HEK293 (cell line): ENCODE measurements around the gene URM1.

ENCODE experiments used
- CTCF ChIA-PET: fragments of 350-600 bp; formaldehyde crosslinking; extraction: SDS; loops from one replicate; lab custom pipeline; 2021; ENCODE audit warnings: antibody characterized with exemption; lab: Yijun Ruan, JAX
- POLR2A ChIA-PET: fragments of 300-600 bp; formaldehyde crosslinking; extraction: SDS; loops from one replicate; lab custom pipeline; 2020; ENCODE audit warnings: antibody characterized with exemption, inconsistent platforms; lab: Yijun Ruan, JAX
- H3K27ac ChIP-seq: fragments of 200-500 bp; sonication (Bioruptor generic); 2 replicates; pipeline ENCODE4 v1.5.1; 2014; ENCODE audit warnings: low read depth, low read length, control low read depth, inconsistent platforms; ENCODE audit errors: extremely low read depth
- H3K36me3 ChIP-seq, 2 experiments: fragments of 200-500 bp in 1 of 2; sonication (Bioruptor generic) in 1 of 2; 1 replicate in 1 of 2; 2 replicates in 1 of 2; pipeline ENCODE4 v1.5.1; 2014 to 2017; ENCODE audit warnings: inconsistent platforms in 2 of 2, low read length in 2 of 2; ENCODE audit not compliant: control insufficient read depth in 2 of 2, insufficient read depth in 1 of 2
- H3K4me1 ChIP-seq: fragments of 200-500 bp; sonication (Bioruptor generic); 2 replicates; pipeline ENCODE4 v1.5.1; 2014; ENCODE audit warnings: mild to moderate bottlenecking, low read length, inconsistent platforms; ENCODE audit not compliant: control insufficient read depth, insufficient read depth
- H3K4me3 ChIP-seq: 2 replicates; pipeline ENCODE4 v1.5.1; 2011; ENCODE audit warnings: low read depth, mild to moderate bottlenecking, control low read depth, low read length, moderate library complexity
- H3K9me3 ChIP-seq: fragments of 200-500 bp; sonication (Bioruptor generic); 2 replicates; pipeline ENCODE4 v1.5.1; 2014; ENCODE audit warnings: low read depth, low read length, inconsistent platforms; ENCODE audit not compliant: control insufficient read depth, insufficient read depth
- FEZF1 ChIP-seq: fragments of 450-650 bp; formaldehyde crosslinking; IDR thresholded peaks from 2 replicates; pipeline ENCODE4 v1.5.1; 2016; ENCODE audit warnings: missing biosample characterization, missing genetic modification characterization
- GLI4 ChIP-seq: fragments of 450-650 bp; formaldehyde crosslinking; IDR thresholded peaks from 2 replicates; pipeline ENCODE4 v1.5.1; 2016; ENCODE audit warnings: missing biosample characterization, missing genetic modification characterization
- HOXA7 ChIP-seq: sonication (generic); formaldehyde crosslinking; IDR thresholded peaks from 2 replicates; pipeline ENCODE4 v1.8.1; 2022; ENCODE audit warnings: missing genetic modification reagents, borderline replicate concordance
- IKZF3 ChIP-seq: fragments of 450-650 bp; IDR thresholded peaks from 2 replicates; pipeline ENCODE4 v1.5.0; 2018; ENCODE audit warnings: missing biosample characterization, mild to moderate bottlenecking, missing genetic modification characterization, moderate library complexity
- KLF10 ChIP-seq: fragments of 450-650 bp; IDR thresholded peaks from 2 replicates; pipeline ENCODE4 v1.5.1; 2018; ENCODE audit warnings: missing biosample characterization, mild to moderate bottlenecking, missing genetic modification characterization
- KLF16 ChIP-seq: fragments of 450-650 bp; formaldehyde crosslinking; IDR thresholded peaks from 2 replicates; pipeline ENCODE4 v1.5.1; 2017; ENCODE audit warnings: missing biosample characterization, missing genetic modification characterization
- MEIS1 ChIP-seq: sonication (generic); formaldehyde crosslinking; IDR thresholded peaks from 2 replicates; pipeline ENCODE4 v1.8.1; 2022; ENCODE audit warnings: missing genetic modification reagents, mild to moderate bottlenecking, borderline replicate concordance
- SCRT1 ChIP-seq: fragments of 450-650 bp; formaldehyde crosslinking; IDR thresholded peaks from 2 replicates; pipeline ENCODE4 v1.5.1; 2016; ENCODE audit warnings: missing biosample characterization, missing genetic modification characterization, borderline replicate concordance
- SETDB1 ChIP-seq: IDR thresholded peaks from one replicate; pipeline ENCODE4 v1.6.1; 2017; ENCODE audit warnings: mild to moderate bottlenecking, low read length, moderate library complexity, mixed read lengths; ENCODE audit not compliant: insufficient read length
- SP2 ChIP-seq: fragments of 450-650 bp; formaldehyde crosslinking; IDR thresholded peaks from 2 replicates; pipeline ENCODE4 v1.5.1; 2016; ENCODE audit warnings: missing biosample characterization, missing genetic modification characterization
- SP3 ChIP-seq: fragments of 450-650 bp; formaldehyde crosslinking; IDR thresholded peaks from 2 replicates; pipeline ENCODE4 v1.5.1; 2016; ENCODE audit warnings: missing biosample characterization, missing genetic modification characterization
- YY1 ChIP-seq: fragments of 450-650 bp; formaldehyde crosslinking; IDR thresholded peaks from 2 replicates; pipeline ENCODE4 v1.5.1; 2018; ENCODE audit warnings: missing biosample characterization, missing genetic modification characterization
- ZBTB21 ChIP-seq: fragments of 450-650 bp; formaldehyde crosslinking; IDR thresholded peaks from 2 replicates; pipeline ENCODE4 v1.5.1; 2017; ENCODE audit warnings: missing biosample characterization, missing genetic modification characterization
- ZFHX2 ChIP-seq: fragments of 450-650 bp; formaldehyde crosslinking; conservative IDR thresholded peaks from 2 replicates; pipeline ENCODE4 v1.5.1; 2016; ENCODE audit warnings: missing biosample characterization, missing genetic modification characterization
- ZFP37 ChIP-seq: fragments of 450-650 bp; formaldehyde crosslinking; IDR thresholded peaks from 2 replicates; pipeline ENCODE4 v1.5.1; 2016; ENCODE audit warnings: missing biosample characterization, missing genetic modification characterization
- ZFP41 ChIP-seq: fragments of 450-650 bp; formaldehyde crosslinking; IDR thresholded peaks from 2 replicates; pipeline ENCODE4 v1.5.1; 2016; ENCODE audit warnings: missing biosample characterization, missing genetic modification characterization, borderline replicate concordance
- ZNF169 ChIP-seq: fragments of 450-650 bp; formaldehyde crosslinking; IDR thresholded peaks from 2 replicates; pipeline ENCODE4 v1.5.1; 2016; ENCODE audit warnings: missing biosample characterization, missing genetic modification characterization
- ZNF174 ChIP-seq: fragments of 450-650 bp; formaldehyde crosslinking; IDR thresholded peaks from 2 replicates; pipeline ENCODE4 v1.5.0; 2017; ENCODE audit warnings: missing biosample characterization, mild to moderate bottlenecking, missing genetic modification characterization
- ZNF202 ChIP-seq: fragments of 450-650 bp; formaldehyde crosslinking; IDR thresholded peaks from 2 replicates; pipeline ENCODE4 v1.5.1; 2016; ENCODE audit warnings: missing biosample characterization, missing genetic modification characterization, borderline replicate concordance
- ZNF335 ChIP-seq: fragments of 450-650 bp; formaldehyde crosslinking; conservative IDR thresholded peaks from 2 replicates; pipeline ENCODE4 v1.5.1; 2016; ENCODE audit warnings: missing biosample characterization, missing genetic modification characterization
- ZNF391 ChIP-seq: fragments of 450-650 bp; formaldehyde crosslinking; IDR thresholded peaks from 2 replicates; pipeline ENCODE4 v1.5.1; 2016; ENCODE audit warnings: low read depth, missing biosample characterization, missing genetic modification characterization, borderline replicate concordance
- ZNF426 ChIP-seq: fragments of 450-650 bp; formaldehyde crosslinking; IDR thresholded peaks from 2 replicates; pipeline ENCODE4 v1.5.1; 2017; ENCODE audit warnings: missing biosample characterization, missing genetic modification characterization, mild to moderate bottlenecking, inconsistent platforms, moderate library complexity
- ZNF544 ChIP-seq: fragments of 450-650 bp; formaldehyde crosslinking; IDR thresholded peaks from 2 replicates; pipeline ENCODE4 v1.5.0; 2017; ENCODE audit warnings: missing biosample characterization, missing genetic modification characterization
- ZNF558 ChIP-seq: fragments of 450-650 bp; formaldehyde crosslinking; IDR thresholded peaks from 2 replicates; pipeline ENCODE4 v1.5.1; 2016; ENCODE audit warnings: missing biosample characterization, missing genetic modification characterization
- ZNF600 ChIP-seq: fragments of 450-650 bp; formaldehyde crosslinking; IDR thresholded peaks from 2 replicates; pipeline ENCODE4 v1.5.1; 2016; ENCODE audit warnings: missing biosample characterization, missing genetic modification characterization
- ZNF701 ChIP-seq: fragments of 450-650 bp; formaldehyde crosslinking; IDR thresholded peaks from 2 replicates; pipeline ENCODE4 v1.5.1; 2016; ENCODE audit warnings: missing biosample characterization, missing genetic modification characterization
- ZNF768 ChIP-seq: fragments of 450-650 bp; formaldehyde crosslinking; IDR thresholded peaks from 2 replicates; pipeline ENCODE4 v1.5.1; 2018; ENCODE audit warnings: missing biosample characterization, mild to moderate bottlenecking, missing genetic modification characterization
- ZNF791 ChIP-seq: fragments of 450-650 bp; formaldehyde crosslinking; IDR thresholded peaks from 2 replicates; pipeline ENCODE4 v1.5.1; 2016; ENCODE audit warnings: missing biosample characterization, missing genetic modification characterization
- ZNF843 ChIP-seq: fragments of 450-650 bp; formaldehyde crosslinking; IDR thresholded peaks from 2 replicates; pipeline ENCODE4 v1.5.1; 2016; ENCODE audit warnings: missing biosample characterization, missing genetic modification characterization
- TF ChIP-seq, protein P1 (sequence below): fragments of 450-650 bp; formaldehyde crosslinking; IDR thresholded peaks from 2 replicates; pipeline ENCODE4 v1.5.1; 2016; ENCODE audit warnings: missing biosample characterization, missing genetic modification characterization
- TF ChIP-seq, protein P2 (sequence below): fragments of 450-650 bp; formaldehyde crosslinking; IDR thresholded peaks from 2 replicates; pipeline ENCODE4 v1.5.1; 2016; ENCODE audit warnings: missing biosample characterization, missing genetic modification characterization

Gene URM1

DNA sequence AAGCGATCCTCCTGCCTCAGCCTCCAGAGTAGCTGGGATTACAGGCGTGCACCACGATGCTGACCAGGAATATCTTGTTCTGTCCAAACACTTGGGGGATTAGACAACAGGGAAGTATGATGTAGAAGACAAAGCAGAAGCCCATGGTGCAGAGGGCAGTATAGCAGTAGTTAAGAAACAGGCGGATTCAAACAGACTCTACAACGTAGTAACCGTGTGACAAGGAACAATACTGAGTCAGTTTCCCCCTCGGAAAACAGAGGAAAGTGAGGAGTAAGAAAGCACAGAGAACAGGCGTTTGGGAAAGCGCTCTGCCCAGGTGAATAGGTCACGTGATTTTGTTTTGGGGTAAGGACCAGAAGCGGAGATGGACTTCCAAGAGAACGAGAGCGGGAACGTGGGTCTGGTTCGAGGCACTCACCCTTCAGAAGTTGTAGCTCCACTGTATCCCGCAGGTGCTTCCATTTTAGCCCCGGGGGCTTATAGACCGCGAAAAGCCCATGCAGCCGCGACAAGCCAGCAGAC is 49.2 kb upstream of the URM1 start:
- Histone ChIP-seq H3K36me3 (peaks cover 0 to 40% of the 10 kb centered on the region in 2 experiments; a peak in 1 of 3 replicates), H3K4me1 (no peaks in the 10 kb centered on the region), H3K27ac (no peak overlapping the region), H3K9me3 (no peaks in the 10 kb centered on the region), H3K4me3 (peak overlapping the region; percentile 87)
- TF ChIP-seq ZNF600 (tag by site-specific recombination): 0 out of 2 replicates have a peak, but pooled peaks have one; percentile 15
- TF ChIP-seq FEZF1: no peak
- no peak for TF ChIP-seq SETDB1
- no peak for TF ChIP-seq MEIS1
- TF ChIP-seq ZNF335 (tag by site-specific recombination): peak; percentile 100
- no peak for TF ChIP-seq ZNF558 (tag by site-specific recombination)
- TF ChIP-seq IKZF3 (tag by site-specific recombination): no peak
- TF ChIP-seq, protein P1, sequence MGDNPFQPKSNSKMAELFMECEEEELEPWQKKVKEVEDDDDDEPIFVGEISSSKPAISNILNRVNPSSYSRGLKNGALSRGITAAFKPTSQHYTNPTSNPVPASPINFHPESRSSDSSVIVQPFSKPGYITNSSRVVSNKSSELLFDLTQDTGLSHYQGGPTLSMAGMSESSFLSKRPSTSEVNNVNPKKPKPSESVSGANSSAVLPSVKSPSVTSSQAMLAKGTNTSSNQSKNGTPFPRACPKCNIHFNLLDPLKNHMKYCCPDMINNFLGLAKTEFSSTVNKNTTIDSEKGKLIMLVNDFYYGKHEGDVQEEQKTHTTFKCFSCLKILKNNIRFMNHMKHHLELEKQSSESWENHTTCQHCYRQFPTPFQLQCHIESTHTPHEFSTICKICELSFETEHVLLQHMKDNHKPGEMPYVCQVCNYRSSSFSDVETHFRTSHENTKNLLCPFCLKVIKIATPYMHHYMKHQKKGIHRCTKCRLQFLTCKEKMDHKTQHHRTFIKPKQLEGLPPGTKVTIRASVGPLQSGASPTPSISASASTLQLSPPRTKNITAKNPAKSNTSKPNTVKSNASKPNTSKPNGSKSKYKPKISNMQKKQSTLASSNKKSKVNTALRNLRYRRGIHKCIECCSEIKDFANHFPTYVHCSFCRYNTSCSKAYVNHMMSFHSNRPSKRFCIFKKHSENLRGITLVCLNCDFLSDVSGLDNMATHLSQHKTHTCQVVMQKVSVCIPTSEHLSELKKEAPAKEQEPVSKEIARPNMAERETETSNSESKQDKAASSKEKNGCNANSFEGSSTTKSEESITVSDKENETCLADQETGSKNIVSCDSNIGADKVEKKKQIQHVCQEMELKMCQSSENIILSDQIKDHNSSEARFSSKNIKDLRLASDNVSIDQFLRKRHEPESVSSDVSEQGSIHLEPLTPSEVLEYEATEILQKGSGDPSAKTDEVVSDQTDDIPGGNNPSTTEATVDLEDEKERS (tag by site-specific recombination): no peak
- CTCF ChIA-PET: interaction anchor here (0.7 to 1.0 kb wide), 2 partner anchors 19 to 30 kb away, joined by 4 to 10 read pairs; no protein-coding TSS in a partner anchor
- POLR2A ChIA-PET: interaction anchor here (1.0 to 2.2 kb wide), 3 partner anchors 18 to 46 kb away, joined by 3 to 6 read pairs (median 3); partner anchors contain the start of genes SLC27A4 and SWI5

DNA sequence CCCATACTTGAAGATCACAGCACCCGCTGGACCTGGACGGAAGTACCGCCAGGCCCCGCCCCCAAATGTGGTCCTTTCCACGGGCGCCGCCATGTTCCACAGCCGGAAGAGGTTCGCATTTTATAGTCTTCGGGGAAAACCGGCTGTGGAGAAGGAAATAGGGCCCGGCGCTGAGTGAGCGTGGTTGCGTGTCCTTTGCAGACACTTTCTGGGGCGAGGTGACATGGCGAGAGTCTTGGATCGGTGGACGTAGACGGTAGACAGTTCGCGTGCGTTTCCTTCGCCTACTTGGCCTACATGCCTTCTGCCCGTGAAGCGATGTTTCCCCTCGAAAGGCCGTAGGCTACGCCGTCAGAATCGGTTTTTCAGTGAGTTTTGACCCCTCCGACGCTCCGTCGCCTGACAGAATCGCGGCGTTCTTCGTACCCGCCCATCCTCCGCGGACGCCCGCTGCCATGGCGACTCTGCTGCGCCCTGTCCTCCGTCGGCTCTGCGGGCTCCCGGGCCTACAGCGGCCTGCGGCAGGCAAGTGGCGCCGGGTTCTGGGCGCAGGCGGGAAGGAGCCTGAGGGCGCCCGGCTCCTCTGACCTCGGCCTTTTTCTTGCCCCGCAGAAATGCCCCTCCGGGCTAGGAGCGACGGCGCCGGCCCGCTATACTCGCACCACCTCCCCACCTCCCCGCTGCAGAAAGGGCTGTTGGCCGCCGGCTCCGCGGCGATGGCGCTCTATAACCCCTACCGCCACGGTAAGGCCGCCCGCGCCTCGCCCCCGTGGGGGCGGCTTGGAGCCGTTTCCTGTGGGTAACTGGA is 48.6 kb upstream of the URM1 start, which contains the start of the genes COQ4 and TRUB2:
TSS of gene COQ4 (plus strand) at position 436 of the 808 bp plus-strand sequence. CDS start at position 456, 20 bp downstream.
TSS of gene TRUB2 (minus strand) at position 44 of the 808 bp plus-strand sequence. CDS start at position 5, 39 bp downstream.
- Histone ChIP-seq H3K9me3 (no peaks in the 10 kb centered on the region), H3K27ac (peak within 1 kb of the TSS; percentile 54), H3K36me3 (peaks cover 0 to 36% of the 10 kb centered on the region in 2 experiments; a peak in 1 of 3 replicates), H3K4me3 (peak within 1 kb of the TSS; percentile 87), H3K4me1 (no peaks in the 10 kb centered on the region)
- ChIA-PET POLR2A (interaction anchor here (1.2 to 2.2 kb wide), 2 partner anchors 19 to 46 kb away, joined by 3 to 6 read pairs; partner anchors contain the start of gene SWI5), CTCF (no interaction called here)
- TF ChIP-seq ZNF843 (tag by site-specific recombination) (peak; percentile 76), ZBTB21 (tag by site-specific recombination) (peak; percentile 73), ZFP37 (peak; percentile 95), ZNF202 (tag by site-specific recombination) (no peak), SP2 (tag by site-specific recombination) (peak; percentile 76), HOXA7 (CRISPR knock-in tag) (no peak), KLF16 (tag by site-specific recombination) (peak; percentile 95), SCRT1 (tag by site-specific recombination) (no peak), KLF10 (tag by site-specific recombination) (peak; percentile 69), ZNF426 (no peak), GLI4 (tag by site-specific recombination) (peak; percentile 86), ZNF768 (tag by site-specific recombination) (no peak; the same call in 1 of the 2 replicates), ZFHX2 (tag by site-specific recombination) (peak; percentile 39; the same call in 1 of the 2 replicates), ZNF391 (tag by site-specific recombination) (no peak; the same call in none of the 2 replicates), ZFP41 (tag by site-specific recombination) (no peak), ZNF701 (tag by site-specific recombination) (no peak), YY1 (tag by site-specific recombination) (peak; percentile 96), SP3 (peak; percentile 91), ZNF174 (tag by site-specific recombination) (no peak), ZNF544 (tag by site-specific recombination) (no peak), ZNF791 (tag by site-specific recombination) (no peak), ZNF169 (tag by site-specific recombination) (no peak)
- TF ChIP-seq, protein P2, sequence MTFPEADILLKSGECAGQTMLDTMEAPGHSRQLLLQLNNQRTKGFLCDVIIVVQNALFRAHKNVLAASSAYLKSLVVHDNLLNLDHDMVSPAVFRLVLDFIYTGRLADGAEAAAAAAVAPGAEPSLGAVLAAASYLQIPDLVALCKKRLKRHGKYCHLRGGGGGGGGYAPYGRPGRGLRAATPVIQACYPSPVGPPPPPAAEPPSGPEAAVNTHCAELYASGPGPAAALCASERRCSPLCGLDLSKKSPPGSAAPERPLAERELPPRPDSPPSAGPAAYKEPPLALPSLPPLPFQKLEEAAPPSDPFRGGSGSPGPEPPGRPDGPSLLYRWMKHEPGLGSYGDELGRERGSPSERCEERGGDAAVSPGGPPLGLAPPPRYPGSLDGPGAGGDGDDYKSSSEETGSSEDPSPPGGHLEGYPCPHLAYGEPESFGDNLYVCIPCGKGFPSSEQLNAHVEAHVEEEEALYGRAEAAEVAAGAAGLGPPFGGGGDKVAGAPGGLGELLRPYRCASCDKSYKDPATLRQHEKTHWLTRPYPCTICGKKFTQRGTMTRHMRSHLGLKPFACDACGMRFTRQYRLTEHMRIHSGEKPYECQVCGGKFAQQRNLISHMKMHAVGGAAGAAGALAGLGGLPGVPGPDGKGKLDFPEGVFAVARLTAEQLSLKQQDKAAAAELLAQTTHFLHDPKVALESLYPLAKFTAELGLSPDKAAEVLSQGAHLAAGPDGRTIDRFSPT: no peak
